Smooth muscle cell (in vitro differentiated cells): ENCODE results near the gene MZB1. TPM values are rescaled to one million over a fixed set of nuclear protein-coding genes. Genes with fewer than 3 reads are reported as not detected.

Experiments
- DNase-seq: peaks from one replicate; lab custom pipeline; 2025; ENCODE audit not compliant: unreplicated experiment; lab: John Stamatoyannopoulos, UW
- H2AFZ ChIP-seq: fragments of 200-600 bp; sonication (generic); 2 replicates; pipeline ENCODE4 v1.6.0; 2016; ENCODE audit warnings: antibody characterized with exemption, low read depth, mild to moderate bottlenecking
- H3F3A ChIP-seq: fragments of 200-600 bp; sonication (generic); 2 replicates; pipeline ENCODE4 v1.6.0; 2017; ENCODE audit warnings: antibody characterized with exemption, low read depth
- H3K27ac ChIP-seq: fragments of 200-600 bp; sonication (generic); 2 replicates; pipeline ENCODE4 v1.5.1; 2016; ENCODE audit warnings: low read depth, mild to moderate bottlenecking
- H3K27me3 ChIP-seq: fragments of 200-600 bp; sonication (generic); 2 replicates; pipeline ENCODE4 v1.6.1; 2016; ENCODE audit warnings: low read depth, mild to moderate bottlenecking
- H3K36me3 ChIP-seq: fragments of 200-600 bp; sonication (generic); 2 replicates; pipeline ENCODE4 v1.5.1; 2016; ENCODE audit warnings: low read depth
- H3K4me1 ChIP-seq: fragments of 200-600 bp; sonication (generic); 2 replicates; pipeline ENCODE4 v1.5.1; 2016; ENCODE audit warnings: low read depth
- H3K4me2 ChIP-seq: fragments of 200-600 bp; sonication (generic); 2 replicates; pipeline ENCODE4 v1.6.0; 2016; ENCODE audit warnings: mild to moderate bottlenecking
- H3K4me3 ChIP-seq: fragments of 200-600 bp; sonication (generic); 2 replicates; pipeline ENCODE4 v1.5.1; 2016; ENCODE audit warnings: mild to moderate bottlenecking
- H3K79me2 ChIP-seq: fragments of 200-600 bp; sonication (generic); 2 replicates; pipeline ENCODE4 v1.6.0; 2016; ENCODE audit warnings: low read depth, mild to moderate bottlenecking
- H3K9ac ChIP-seq: fragments of 200-600 bp; sonication (generic); 2 replicates; pipeline ENCODE4 v1.6.0; 2016; ENCODE audit warnings: low read depth
- H3K9me3 ChIP-seq: fragments of 200-600 bp; sonication (generic); replicated peaks from 2 replicates; pipeline ENCODE4 v1.5.1; 2016; ENCODE audit warnings: low read depth
- H4K20me1 ChIP-seq: fragments of 200-600 bp; sonication (generic); 2 replicates; pipeline ENCODE4 v1.6.0; 2016; ENCODE audit warnings: low read depth
- WGBS: methylation state at CpG from one replicate; pipeline ENCODE4 v1.1.7; 2016; ENCODE audit warnings: low lambda C conversion rate; 5-methylcytosine and 5-hydroxymethylcytosine counted together
- polyA plus RNA-seq: library from polyadenylated mRNA; unstranded; fragments of >200 nt; fragmentation: Nextera tagmentation; extraction: Ambion mirVana; gene quantifications from 2 replicates; pipeline ENCODE4 v1.2.1, GENCODE V29; 2016
- total RNA-seq: library from RNA; depleted of rRNA; stranded (reverse); fragments of >200 nt; gene quantifications from 2 replicates; pipeline ENCODE4 v1.2.3, GENCODE V29; 2014
- TF ChIP-seq, protein P1 (sequence below): fragments of 200-600 bp; sonication (generic); IDR thresholded peaks from 2 replicates; pipeline ENCODE4 v1.5.1; 2017; ENCODE audit warnings: borderline replicate concordance, mild to moderate bottlenecking, antibody characterized with exemption; ENCODE audit not compliant: insufficient read depth, poor library complexity, severe bottlenecking

Gene MZB1
- total and polyA plus RNA-seq, 2 experiments from 2014 or later = 0.19 TPM; not detected in 1

DNA sequence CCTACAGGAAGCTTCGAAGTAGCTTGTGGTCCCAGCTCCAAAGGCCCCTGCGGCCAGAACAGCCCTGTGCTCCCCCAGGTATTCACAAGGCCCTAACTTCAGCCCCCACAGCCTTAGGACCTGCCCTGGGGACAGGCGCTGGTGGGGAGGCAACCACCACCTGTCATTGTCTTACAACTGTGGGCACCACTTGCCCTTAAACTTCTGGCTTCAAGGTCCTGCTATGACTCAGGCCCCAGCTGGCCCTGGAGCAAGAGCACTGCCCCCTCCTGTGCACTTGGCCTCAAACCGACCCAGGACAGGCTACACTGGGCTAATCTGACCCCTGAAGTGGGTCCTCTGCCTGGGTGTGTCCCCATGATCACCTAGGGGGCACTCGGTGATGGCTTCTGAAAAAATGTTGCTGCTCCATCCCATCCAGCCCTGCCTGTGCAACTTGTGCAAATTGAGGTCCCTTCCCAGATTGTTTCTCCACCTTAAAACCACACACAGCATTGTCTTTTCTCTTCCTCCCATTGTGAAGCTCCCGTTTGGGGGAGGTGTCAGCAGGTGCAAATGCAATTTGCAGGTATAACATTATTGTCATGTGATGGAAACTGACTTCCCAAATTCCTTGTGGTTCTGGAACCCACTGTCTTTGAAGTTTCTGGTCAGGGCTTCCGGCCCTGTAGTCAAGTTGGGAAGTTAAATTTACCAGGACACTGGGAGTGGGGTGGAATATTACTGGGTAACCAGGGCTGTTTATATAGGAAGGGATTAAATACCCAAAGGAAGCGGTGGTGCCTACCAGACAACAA is 6.3 kb upstream of the MZB1 start:
- H3K4me1 ChIP-seq = peaks cover 3% of the 10 kb centered on the region
- no peaks in the 10 kb centered on the region for H3K9me3 ChIP-seq
- TF ChIP-seq, protein P1, sequence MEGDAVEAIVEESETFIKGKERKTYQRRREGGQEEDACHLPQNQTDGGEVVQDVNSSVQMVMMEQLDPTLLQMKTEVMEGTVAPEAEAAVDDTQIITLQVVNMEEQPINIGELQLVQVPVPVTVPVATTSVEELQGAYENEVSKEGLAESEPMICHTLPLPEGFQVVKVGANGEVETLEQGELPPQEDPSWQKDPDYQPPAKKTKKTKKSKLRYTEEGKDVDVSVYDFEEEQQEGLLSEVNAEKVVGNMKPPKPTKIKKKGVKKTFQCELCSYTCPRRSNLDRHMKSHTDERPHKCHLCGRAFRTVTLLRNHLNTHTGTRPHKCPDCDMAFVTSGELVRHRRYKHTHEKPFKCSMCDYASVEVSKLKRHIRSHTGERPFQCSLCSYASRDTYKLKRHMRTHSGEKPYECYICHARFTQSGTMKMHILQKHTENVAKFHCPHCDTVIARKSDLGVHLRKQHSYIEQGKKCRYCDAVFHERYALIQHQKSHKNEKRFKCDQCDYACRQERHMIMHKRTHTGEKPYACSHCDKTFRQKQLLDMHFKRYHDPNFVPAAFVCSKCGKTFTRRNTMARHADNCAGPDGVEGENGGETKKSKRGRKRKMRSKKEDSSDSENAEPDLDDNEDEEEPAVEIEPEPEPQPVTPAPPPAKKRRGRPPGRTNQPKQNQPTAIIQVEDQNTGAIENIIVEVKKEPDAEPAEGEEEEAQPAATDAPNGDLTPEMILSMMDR = no peak
- 80% methylated on average over 8 of the region's 8 CpGs for WGBS
- H3K9ac ChIP-seq = no peak overlapping the region
- H3K4me3 ChIP-seq = no peak overlapping the region
- no peak overlapping the region for H3K4me2 ChIP-seq
- H3K79me2 ChIP-seq = no peaks in the 10 kb centered on the region
- H3K27me3 ChIP-seq = no peaks in the 10 kb centered on the region
- no peak overlapping the region for H2AFZ ChIP-seq
- H3K27ac ChIP-seq = no peak overlapping the region
- peaks cover 20% of the 10 kb centered on the region for H4K20me1 ChIP-seq
- H3F3A ChIP-seq = no peaks in the 10 kb centered on the region
- no peaks in the 10 kb centered on the region for H3K36me3 ChIP-seq
- no peak for DNase-seq

DNA sequence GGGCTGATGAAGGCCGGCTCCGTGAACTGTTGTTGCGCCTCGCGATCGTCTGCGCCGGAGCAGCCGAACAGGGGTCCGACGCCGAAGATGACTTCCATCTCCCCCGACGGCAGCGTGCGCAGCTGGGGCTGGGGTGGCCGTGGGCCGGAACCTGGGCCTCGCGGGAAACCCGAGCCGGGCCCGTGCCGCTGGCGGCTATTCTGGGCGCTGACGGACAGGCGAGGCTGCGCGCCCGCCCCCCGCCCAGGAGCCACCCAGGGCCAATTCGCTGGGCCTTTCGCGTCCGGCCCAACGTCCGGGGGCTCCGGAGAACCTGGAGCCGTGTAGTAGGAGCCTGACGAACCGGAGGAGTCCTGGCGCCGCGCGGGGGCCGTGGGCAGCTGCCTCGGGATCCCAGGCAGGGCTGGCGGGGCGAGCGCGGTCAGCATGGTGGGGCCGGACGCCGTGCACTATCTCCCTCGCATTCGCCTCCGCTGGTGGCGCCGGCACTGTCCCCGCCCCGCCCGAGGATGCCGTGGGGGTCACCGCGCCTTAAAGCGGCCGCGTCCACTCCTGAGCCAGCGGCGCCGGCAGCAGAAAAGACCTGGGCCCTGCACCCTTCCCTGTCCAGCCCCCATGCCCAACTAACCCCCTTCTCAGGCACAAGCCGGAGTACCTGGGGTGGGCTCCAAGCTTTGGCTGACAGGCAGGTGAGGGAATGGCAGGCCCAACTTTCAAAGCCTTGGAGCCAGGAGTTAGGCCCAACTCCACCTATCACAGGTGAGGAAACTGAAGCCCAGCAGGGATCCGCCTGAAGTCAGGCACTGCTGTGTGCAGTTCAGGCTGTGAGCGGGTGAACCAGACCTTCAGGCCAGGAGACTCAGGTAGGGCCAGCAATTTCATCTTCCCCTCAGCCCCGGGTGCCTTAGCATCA is 5.2 kb upstream of the MZB1 start, which contains the start of gene PROB1:
TSS of gene PROB1 (minus strand) at position 451 of the 913 bp plus-strand sequence. CDS start at position 428, 23 bp downstream.
- no peak for DNase-seq
- H3K9ac ChIP-seq = peak within 1 kb of the TSS; percentile 35
- no peaks in the 10 kb centered on the region for H3K79me2 ChIP-seq
- H3K4me2 ChIP-seq = peak within 1 kb of the TSS; percentile 85
- peak within 1 kb of the TSS; percentile 59 for H2AFZ ChIP-seq
- no peaks in the 10 kb centered on the region for H3K36me3 ChIP-seq
- no peaks in the 10 kb centered on the region for H3K27me3 ChIP-seq
- peaks cover 22% of the 10 kb centered on the region for H4K20me1 ChIP-seq
- no peaks in the 10 kb centered on the region for H3K9me3 ChIP-seq
- peaks cover 3% of the 10 kb centered on the region for H3K4me1 ChIP-seq
- H3K27ac ChIP-seq = no peak within 1 kb of the TSS
- peak within 1 kb of the TSS; percentile 55 for H3K4me3 ChIP-seq
- TF ChIP-seq, protein P1 = no peak
- H3F3A ChIP-seq = no peaks in the 10 kb centered on the region
- 16% methylated on average over 63 of the region's 76 CpGs for WGBS

DNA sequence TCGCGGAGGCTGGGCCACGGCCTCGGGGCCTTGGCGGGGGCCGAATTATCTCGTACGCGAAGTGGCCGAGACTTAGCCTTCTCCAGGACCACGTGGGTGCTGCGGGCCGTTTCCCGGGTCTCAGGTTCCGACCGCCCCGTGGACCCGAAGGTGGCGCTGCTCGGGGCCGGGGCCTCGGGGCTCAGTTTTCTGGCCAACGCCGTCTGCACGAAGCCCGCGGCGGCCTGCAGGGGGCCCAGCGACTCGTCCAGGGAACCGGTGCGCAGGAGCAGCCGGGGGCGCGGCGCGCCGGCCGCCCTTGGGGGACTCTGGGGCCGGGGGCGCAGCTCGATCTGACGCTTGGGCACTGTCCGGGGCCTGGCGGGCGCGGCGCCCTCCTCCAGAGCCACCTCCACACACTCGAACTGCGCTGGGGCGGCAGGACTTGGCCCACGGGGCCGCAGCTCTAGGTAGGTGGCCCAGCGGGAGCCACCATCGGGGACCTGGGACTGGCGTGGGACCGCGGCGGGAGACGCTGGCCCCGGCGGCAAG is 4.5 kb upstream of the MZB1 start:
- no peaks in the 10 kb centered on the region for H3K27me3 ChIP-seq
- H3K36me3 ChIP-seq = no peaks in the 10 kb centered on the region
- peak; percentile 44 for DNase-seq
- no peaks in the 10 kb centered on the region for H3F3A ChIP-seq
- TF ChIP-seq, protein P1 = peak; percentile 52
- WGBS = 2% methylated on average over 62 of the region's 62 CpGs
- no peak overlapping the region for H3K27ac ChIP-seq
- peaks cover 3% of the 10 kb centered on the region for H3K4me1 ChIP-seq
- H3K4me2 ChIP-seq = peak overlapping the region; percentile 85
- peak overlapping the region; percentile 35 for H3K9ac ChIP-seq
- H3K79me2 ChIP-seq = no peaks in the 10 kb centered on the region
- H3K4me3 ChIP-seq = peak overlapping the region; percentile 55
- H2AFZ ChIP-seq = peak overlapping the region; percentile 59
- H4K20me1 ChIP-seq = peaks cover 22% of the 10 kb centered on the region
- H3K9me3 ChIP-seq = no peaks in the 10 kb centered on the region
